GM12878 (cell line): ENCODE results near the gene EBF3. TPM values are rescaled to one million over a fixed set of nuclear protein-coding genes. Genes with fewer than 3 reads are reported as not detected.

ENCODE experiments used
- ATAC-seq: fragments of 200-7000 bp; cut with Tn5 transposase; 3 replicates; pipeline ENCODE4 v1.9.1; 2020; ENCODE audit warnings: mild to moderate bottlenecking, moderate library complexity
- BruUV-seq: library from RNA; stranded (reverse); fragments of 400-500 nt; replicated peaks from 2 replicates; lab custom pipeline; 2021; lab: Mats Ljungman, UMichigan
- CTCF ChIA-PET: fragments of 300-600 bp; sonication (Branson Sonifier 250); formaldehyde crosslinking; extraction: SDS; loops from one replicate; lab custom pipeline; 2021; ENCODE audit warnings: inconsistent platforms; lab: Yijun Ruan, JAX
- POLR2A ChIA-PET: fragments of 350-600 bp; formaldehyde crosslinking; extraction: SDS; loops from one replicate; lab custom pipeline; 2021; ENCODE audit warnings: inconsistent platforms; lab: Charles Lee
- RAD21 ChIA-PET: fragments of 300-600 bp; sonication (Branson Sonifier 250); formaldehyde crosslinking; loops from one replicate; lab custom pipeline; 2023; ENCODE audit warnings: antibody characterized with exemption; ENCODE audit not compliant: unreplicated experiment; lab: Charles Lee
- SMC1A ChIA-PET: fragments of 300-600 bp; sonication (Branson Sonifier 250); formaldehyde crosslinking; loops from one replicate; lab custom pipeline; 2023; ENCODE audit not compliant: unreplicated experiment, uncharacterized antibody; lab: Charles Lee
- DNase-seq: peaks from one replicate; pipeline ENCODE4 v3.0.0-alpha.2; 2011; ENCODE audit warnings: low read depth, low spot score
- FAIRE-seq: peaks from 3 replicates; lab custom pipeline; 2011; peaks lifted over from hg19 to GRCh38; lab: Jason Lieb, UNC
- H2AFZ ChIP-seq: 2 replicates; pipeline ENCODE4 v1.6.0; 2011; ENCODE audit warnings: low read depth, low read length, control low read depth; ENCODE audit not compliant: control insufficient read depth
- H3K27ac ChIP-seq: 2 replicates; pipeline ENCODE4 v1.5.1; 2011; ENCODE audit warnings: control low read depth; ENCODE audit not compliant: control insufficient read depth, insufficient read depth
- H3K27me3 ChIP-seq, 2 experiments: replicated peaks in 1 of 2; 2 replicates each; pipeline versions ENCODE4 v1.6.0 to v1.6.1; 2011; ENCODE audit warnings: low read length in 1 of 2; ENCODE audit not compliant: control insufficient read depth in 2 of 2, insufficient read depth in 2 of 2
- H3K36me3 ChIP-seq, 2 experiments: 2 replicates each; pipeline ENCODE4 v1.5.1; 2011; ENCODE audit warnings: low read length in 1 of 2; ENCODE audit not compliant: control insufficient read depth in 2 of 2, insufficient read depth in 2 of 2
- H3K4me1 ChIP-seq: 2 replicates; pipeline ENCODE4 v1.6.1; 2011; ENCODE audit warnings: mild to moderate bottlenecking, low read length, moderate library complexity, mixed read lengths; ENCODE audit not compliant: control insufficient read depth, insufficient read depth
- H3K4me2 ChIP-seq: 2 replicates; pipeline ENCODE4 v1.6.0; 2011; ENCODE audit warnings: control low read depth; ENCODE audit not compliant: control insufficient read depth, insufficient read depth
- H3K4me3 ChIP-seq: fragments of 200-600 bp; sonication (generic); 2 replicates; pipeline ENCODE4 v1.5.1; 2016
- H3K79me2 ChIP-seq: 2 replicates; pipeline ENCODE4 v1.6.0; 2011; ENCODE audit warnings: low read length; ENCODE audit not compliant: control insufficient read depth, insufficient read depth
- H3K9ac ChIP-seq: 2 replicates; pipeline ENCODE4 v1.8.0; 2011; ENCODE audit warnings: low read length, control low read depth, mixed read lengths; ENCODE audit not compliant: control insufficient read depth, insufficient read depth
- H3K9me3 ChIP-seq: replicated peaks from 3 replicates; pipeline ENCODE4 v1.5.1; 2011; ENCODE audit warnings: mild to moderate bottlenecking, low read length; ENCODE audit not compliant: control insufficient read depth, insufficient read depth
- H4K20me1 ChIP-seq: 2 replicates; pipeline ENCODE4 v1.6.0; 2011; ENCODE audit not compliant: control insufficient read depth, insufficient read depth
- CHD2 ChIP-seq: IDR thresholded peaks from 2 replicates; pipeline ENCODE4 v1.6.1; 2011; ENCODE audit warnings: low read depth, low read length, improper control_type of control experiment, borderline replicate concordance
- CUX1 ChIP-seq: IDR thresholded peaks from 2 replicates; pipeline ENCODE4 v1.6.1; 2012; ENCODE audit warnings: improper control_type of control experiment, low read depth, low read length; ENCODE audit not compliant: insufficient replicate concordance
- E4F1 ChIP-seq: fragments of 450-650 bp; IDR thresholded peaks from 2 replicates; pipeline ENCODE4 v1.6.1; 2018; ENCODE audit warnings: borderline replicate concordance, mild to moderate bottlenecking; ENCODE audit not compliant: partially characterized antibody
- LARP7 ChIP-seq: fragments of 450-650 bp; IDR thresholded peaks from 2 replicates; pipeline ENCODE4 v1.6.1; 2017; ENCODE audit warnings: mild to moderate bottlenecking
- MEF2A ChIP-seq: IDR thresholded peaks from 2 replicates; pipeline ENCODE4 v1.6.1; 2011; ENCODE audit warnings: low read depth, mild to moderate bottlenecking, low read length, moderate library complexity; ENCODE audit not compliant: insufficient read depth
- POLR2AphosphoS2 ChIP-seq: IDR thresholded peaks from 2 replicates; pipeline ENCODE4 v1.6.1; 2011; ENCODE audit warnings: low read depth, mild to moderate bottlenecking, low read length, improper control_type of control experiment, moderate library complexity
- ZNF274 ChIP-seq: IDR thresholded peaks from one replicate; pipeline ENCODE4 v1.8.0; 2011; ENCODE audit not compliant: insufficient read length, insufficient read depth
- ZSCAN29 ChIP-seq: fragments of 450-650 bp; IDR thresholded peaks from 2 replicates; pipeline ENCODE4 v1.6.1; 2017; ENCODE audit warnings: mild to moderate bottlenecking, moderate library complexity
- ZZZ3 ChIP-seq: IDR thresholded peaks from 2 replicates; pipeline ENCODE4 v1.6.1; 2011; ENCODE audit warnings: low read depth; ENCODE audit not compliant: control insufficient read depth, insufficient read length
- WGBS: methylation state at CpG from one replicate; pipeline ENCODE4 v1.1.6; 2016; ENCODE audit warnings: low lambda C conversion rate; ENCODE audit not compliant: insufficient replicate concordance, insufficient coverage; ENCODE audit errors: missing lambda C conversion rate; 5-methylcytosine and 5-hydroxymethylcytosine counted together
- in situ Hi-C: fragments of 300-500 bp; cut with MboI; formaldehyde crosslinking; loops from 9 replicates; pipeline ENCODE4 v1.14.3; 2018; ENCODE audit warnings: mixed read lengths
- intact Hi-C: fragments of 100-400 bp; cut with micrococcal nuclease; formaldehyde crosslinking; loops from one replicate; pipeline ENCODE4 v1.14.2; 2022; ENCODE audit not compliant: unreplicated experiment
- polyA plus RNA-seq, 11 experiments: library from polyadenylated mRNA; depleted of rRNA in 4 of 11; unstranded in 6 of 11; stranded (reverse) in 5 of 11; fragments of >200 nt; fragmentation: Nextera tagmentation in 4 of 11; fragmentation: Illumina TruSeq in 1 of 11; extraction: Ambion mirVana in 4 of 11; extraction: Trizol in 1 of 11; gene quantifications; 1 replicate in 1 of 11; 2 replicates in 10 of 11; pipeline versions ENCODE4 v1.2.1 to v1.2.3, GENCODE V29; 2011 to 2016; ENCODE audit warnings: inconsistent platforms in 2 of 11, missing spikeins in 2 of 11, low read depth in 1 of 11
- total RNA-seq, 4 experiments: library from RNA; depleted of rRNA in 3 of 4; stranded (reverse); fragments of >200 nt in 3 of 4; fragmentation: Illumina TruSeq in 1 of 4; extraction: Trizol in 1 of 4; gene quantifications; 2 replicates each; pipeline versions ENCODE4 v1.2.1 to v1.2.3, GENCODE V29; 2013 to 2021

The EBF3 gene
- total and polyA plus RNA-seq, 10 of the 15 experiments (the other 5 are each of a cell fraction or from before 2014, with no cell fraction given) = not detected

- no peak overlapping the region for H3K4me2 ChIP-seq
- ChIA-PET RAD21 (no interaction called here), CTCF (no interaction called here), POLR2A (no interaction called here), SMC1A (no interaction called here)
- no peaks in the 10 kb centered on the region for H3K4me1 ChIP-seq
- no peak overlapping the region for H2AFZ ChIP-seq
- TF ChIP-seq MEF2A = no peak
- TF ChIP-seq ZNF274 = no peak
- no peak for TF ChIP-seq ZZZ3
- TF ChIP-seq ZSCAN29 = no peak
- TF ChIP-seq LARP7 = no peak
- no peak for TF ChIP-seq E4F1
- TF ChIP-seq CUX1 = no peak
- no peak for TF ChIP-seq POLR2AphosphoS2
- no peak for TF ChIP-seq CHD2
- H3K4me3 ChIP-seq = no peak overlapping the region
- no peak for ATAC-seq
- intact Hi-C loops = no loop called here
- H3K27ac ChIP-seq = no peak overlapping the region
- H3K27me3 ChIP-seq = peaks cover 6 to 21% of the 10 kb centered on the region in 2 experiments
- H3K9me3 ChIP-seq = no peaks in the 10 kb centered on the region; the same call in 2 of the 3 replicates
- no peaks in the 10 kb centered on the region for H4K20me1 ChIP-seq
- 56% methylated on average over 23 of the region's 59 CpGs for WGBS
- no peaks in the 10 kb centered on the region; a peak in 1 of 4 replicates for H3K36me3 ChIP-seq
- FAIRE-seq = no peak
- in situ Hi-C loops = no loop called here
- no peak overlapping the region for H3K9ac ChIP-seq
- no TSS peak for BruUV-seq
- H3K79me2 ChIP-seq = no peaks in the 10 kb centered on the region
- DNase-seq = no peak
Measured at GRCh38 chr10:129972966-129973673, 9.0 kb upstream of the EBF3 start.
